Loucy (cell line): Measurements from ENCODE around the gene PRKAG3.

ENCODE experiments used
- H2AFZ ChIP-seq: fragments of 200-600 bp; sonication (generic); 2 replicates; pipeline ENCODE4 v1.6.0; 2016; ENCODE audit warnings: antibody characterized with exemption, mild to moderate bottlenecking, low read length, moderate library complexity
- H3F3A ChIP-seq: fragments of 200-600 bp; 2 replicates; pipeline ENCODE4 v1.6.0; 2016; ENCODE audit warnings: antibody characterized with exemption, low read depth, mild to moderate bottlenecking
- H3K27me3 ChIP-seq: fragments of 200-600 bp; sonication (generic); 2 replicates; pipeline ENCODE4 v1.6.1; 2014; ENCODE audit warnings: low read length, mild to moderate bottlenecking; ENCODE audit not compliant: insufficient read depth, poor library complexity, severe bottlenecking
- H3K36me3 ChIP-seq: fragments of 200-600 bp; sonication (generic); 2 replicates; pipeline ENCODE4 v1.6.1; 2016; ENCODE audit warnings: low read length; ENCODE audit not compliant: insufficient read depth
- H3K4me1 ChIP-seq: fragments of 200-600 bp; sonication (generic); 2 replicates; pipeline ENCODE4 v1.5.1; 2014; ENCODE audit warnings: low read length, mild to moderate bottlenecking; ENCODE audit not compliant: insufficient read depth, poor library complexity, severe bottlenecking
- H3K4me2 ChIP-seq: fragments of 200-600 bp; sonication (generic); 2 replicates; pipeline ENCODE4 v1.6.0; 2014; ENCODE audit warnings: antibody characterized with exemption, low read length, low read depth, mild to moderate bottlenecking; ENCODE audit not compliant: poor library complexity, severe bottlenecking
- H3K4me3 ChIP-seq: fragments of 200-600 bp; sonication (generic); 2 replicates; pipeline ENCODE4 v1.5.1; 2014; ENCODE audit warnings: low read length, mild to moderate bottlenecking, mixed read lengths; ENCODE audit not compliant: poor library complexity, severe bottlenecking
- H3K79me2 ChIP-seq: fragments of 200-600 bp; sonication (generic); 2 replicates; pipeline ENCODE4 v1.6.1; 2014; ENCODE audit warnings: low read length; ENCODE audit not compliant: insufficient read depth
- H3K9ac ChIP-seq: fragments of 200-600 bp; sonication (generic); 2 replicates; pipeline ENCODE4 v1.6.0; 2014; ENCODE audit warnings: mild to moderate bottlenecking, low read depth, low read length, moderate library complexity; ENCODE audit not compliant: poor library complexity, severe bottlenecking
- H3K9me2 ChIP-seq: fragments of 200-600 bp; sonication (generic); replicated peaks from 2 replicates; pipeline ENCODE4 v1.6.1; 2016; ENCODE audit warnings: low read depth, low read length, mixed read lengths
- H3K9me3 ChIP-seq: fragments of 200-600 bp; sonication (generic); 2 replicates; pipeline ENCODE4 v1.6.1; 2014; ENCODE audit warnings: mild to moderate bottlenecking, antibody characterized with exemption, low read length, low read depth; ENCODE audit not compliant: insufficient read depth
- H4K20me1 ChIP-seq: fragments of 200-600 bp; sonication (generic); 2 replicates; pipeline ENCODE4 v1.6.0; 2014; ENCODE audit warnings: antibody characterized with exemption, low read length, mild to moderate bottlenecking; ENCODE audit not compliant: insufficient read depth, poor library complexity, severe bottlenecking
- EZH2phosphoT487 ChIP-seq: fragments of 200-600 bp; IDR thresholded peaks from 2 replicates; pipeline ENCODE4 v1.6.1; 2018; ENCODE audit warnings: antibody characterized with exemption, mild to moderate bottlenecking, moderate library complexity, borderline replicate concordance
- TF ChIP-seq, protein P1 (sequence below): fragments of 200-600 bp; sonication (generic); conservative IDR thresholded peaks from 2 replicates; pipeline ENCODE4 v1.5.1; 2014; ENCODE audit warnings: mild to moderate bottlenecking, antibody characterized with exemption, low read length

Gene PRKAG3

GRCh38 chr2:218832081-218832480 lies 478 bp upstream of the PRKAG3 start:
- H3K36me3 ChIP-seq: no peaks in the 10 kb centered on the region
- H4K20me1 ChIP-seq: no peaks in the 10 kb centered on the region
- H3K4me1 ChIP-seq: no peaks in the 10 kb centered on the region
- no peaks in the 10 kb centered on the region for H3K79me2 ChIP-seq
- H3K4me2 ChIP-seq: no peak overlapping the region
- H3K9me3 ChIP-seq: no peaks in the 10 kb centered on the region
- H3K27me3 ChIP-seq: peaks cover 3% of the 10 kb centered on the region
- no peak overlapping the region for H3K9ac ChIP-seq
- H3F3A ChIP-seq: no peaks in the 10 kb centered on the region
- TF ChIP-seq, protein P1, sequence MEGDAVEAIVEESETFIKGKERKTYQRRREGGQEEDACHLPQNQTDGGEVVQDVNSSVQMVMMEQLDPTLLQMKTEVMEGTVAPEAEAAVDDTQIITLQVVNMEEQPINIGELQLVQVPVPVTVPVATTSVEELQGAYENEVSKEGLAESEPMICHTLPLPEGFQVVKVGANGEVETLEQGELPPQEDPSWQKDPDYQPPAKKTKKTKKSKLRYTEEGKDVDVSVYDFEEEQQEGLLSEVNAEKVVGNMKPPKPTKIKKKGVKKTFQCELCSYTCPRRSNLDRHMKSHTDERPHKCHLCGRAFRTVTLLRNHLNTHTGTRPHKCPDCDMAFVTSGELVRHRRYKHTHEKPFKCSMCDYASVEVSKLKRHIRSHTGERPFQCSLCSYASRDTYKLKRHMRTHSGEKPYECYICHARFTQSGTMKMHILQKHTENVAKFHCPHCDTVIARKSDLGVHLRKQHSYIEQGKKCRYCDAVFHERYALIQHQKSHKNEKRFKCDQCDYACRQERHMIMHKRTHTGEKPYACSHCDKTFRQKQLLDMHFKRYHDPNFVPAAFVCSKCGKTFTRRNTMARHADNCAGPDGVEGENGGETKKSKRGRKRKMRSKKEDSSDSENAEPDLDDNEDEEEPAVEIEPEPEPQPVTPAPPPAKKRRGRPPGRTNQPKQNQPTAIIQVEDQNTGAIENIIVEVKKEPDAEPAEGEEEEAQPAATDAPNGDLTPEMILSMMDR: no peak
- no peak for TF ChIP-seq EZH2phosphoT487
- H3K9me2 ChIP-seq: no peaks in the 10 kb centered on the region
- no peak overlapping the region for H3K4me3 ChIP-seq
- no peak overlapping the region for H2AFZ ChIP-seq

DNA sequence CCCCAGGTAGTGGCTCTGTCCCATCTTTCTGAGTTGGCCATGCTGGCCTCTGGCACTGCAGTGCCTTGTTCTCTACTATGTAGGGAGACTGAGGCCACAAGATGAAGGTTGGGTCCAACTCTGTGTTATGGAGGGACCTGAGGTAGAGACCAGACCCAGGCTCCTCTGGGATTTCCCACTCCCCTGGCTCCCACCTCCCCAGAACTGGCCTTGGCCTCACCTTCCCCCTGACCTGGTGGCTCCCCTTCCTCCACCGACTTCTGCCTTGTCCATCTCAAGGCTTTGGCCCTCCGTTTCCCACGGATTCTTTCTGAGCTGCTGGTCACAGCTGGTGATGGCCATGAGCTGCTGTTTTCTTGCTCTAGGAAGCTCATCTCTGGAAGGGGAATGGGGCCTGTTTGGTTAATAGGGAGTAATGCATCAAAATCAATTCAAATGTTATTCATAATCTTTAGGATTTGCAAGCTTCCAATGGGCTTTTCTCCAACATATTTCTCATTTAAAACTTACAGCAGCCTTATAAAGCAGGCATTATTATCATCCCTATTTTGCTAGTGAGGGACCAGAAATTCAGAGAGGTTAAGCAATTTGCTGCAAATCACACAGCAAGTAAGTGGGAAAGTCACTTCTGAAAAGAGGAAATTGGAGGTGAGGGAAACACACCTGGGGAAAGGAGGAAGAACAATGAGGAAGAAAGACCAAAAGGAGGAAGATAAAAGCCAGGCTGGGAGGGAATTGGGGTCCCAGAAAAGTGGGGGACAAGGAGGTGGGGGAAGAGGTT lies 887 bp downstream of the PRKAG3 start:
- no peaks in the 10 kb centered on the region for H3K9me3 ChIP-seq
- H3K4me2 ChIP-seq: no peak overlapping the region
- H4K20me1 ChIP-seq: no peaks in the 10 kb centered on the region
- H3K9me2 ChIP-seq: no peaks in the 10 kb centered on the region
- H3K4me1 ChIP-seq: no peaks in the 10 kb centered on the region
- no peak overlapping the region for H2AFZ ChIP-seq
- no peak overlapping the region for H3K9ac ChIP-seq
- no peaks in the 10 kb centered on the region for H3K27me3 ChIP-seq
- H3K36me3 ChIP-seq: no peaks in the 10 kb centered on the region
- no peak overlapping the region for H3K4me3 ChIP-seq
- TF ChIP-seq EZH2phosphoT487: no peak
- TF ChIP-seq, protein P1: no peak
- no peaks in the 10 kb centered on the region for H3F3A ChIP-seq
- H3K79me2 ChIP-seq: no peaks in the 10 kb centered on the region

DNA sequence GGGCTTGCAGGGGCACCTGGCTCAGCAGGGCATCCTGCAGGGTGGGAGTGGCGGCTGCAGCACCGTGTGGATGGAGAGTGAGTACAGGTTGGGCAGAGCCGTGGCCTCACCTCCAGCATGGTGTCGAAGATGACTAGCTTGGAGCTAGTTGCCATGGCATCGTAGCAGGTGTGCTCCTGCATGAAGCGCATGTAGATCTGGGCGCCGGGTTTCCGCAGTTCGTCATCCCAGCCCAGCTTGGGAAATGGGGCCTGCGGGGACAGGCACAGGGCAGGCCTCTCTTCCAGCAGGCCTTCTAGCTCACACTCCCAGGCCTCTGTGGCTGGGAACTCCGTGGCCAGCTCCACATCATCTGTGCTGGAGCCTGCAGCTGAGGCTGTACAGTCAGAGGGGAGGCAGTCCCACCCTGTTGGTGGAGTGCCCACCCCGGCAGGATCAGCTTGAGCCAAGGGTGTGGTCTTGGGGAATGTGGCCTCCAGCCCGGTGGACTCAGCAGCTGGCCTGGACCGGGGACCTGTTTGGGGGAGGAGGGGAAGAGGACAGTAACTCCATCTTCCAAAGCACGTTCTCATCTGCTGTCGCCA lies 1.6 kb downstream of the PRKAG3 start:
- Histone ChIP-seq H3K4me3 (no peak overlapping the region), H3K9me3 (no peaks in the 10 kb centered on the region), H3F3A (no peaks in the 10 kb centered on the region), H2AFZ (no peak overlapping the region), H4K20me1 (no peaks in the 10 kb centered on the region), H3K79me2 (no peaks in the 10 kb centered on the region), H3K36me3 (no peaks in the 10 kb centered on the region), H3K27me3 (no peaks in the 10 kb centered on the region), H3K9me2 (no peaks in the 10 kb centered on the region), H3K4me2 (no peak overlapping the region), H3K4me1 (no peaks in the 10 kb centered on the region), H3K9ac (no peak overlapping the region)
- TF ChIP-seq, protein P1: no peak
- no peak for TF ChIP-seq EZH2phosphoT487
